HG03378 (cell line): ENCODE results near the gene ZNF394.
"Not testable (repeated sequence)": the region's sequence is repeated elsewhere in the genome, so short reads cannot be mapped to it uniquely, and the experiment has no call there.

Experiments used
- ATAC-seq: cut with Tn5 transposase; IDR thresholded peaks from one replicate; pipeline ENCODE4 v1.9.1; 2021; ENCODE audit warnings: mild to moderate bottlenecking, moderate library complexity; ENCODE audit not compliant: unreplicated experiment

The ZNF394 gene

GRCh38 chr7:99499721-99500636 lies at the start of gene ZNF394:
Gene ZNF394 (minus strand): TSS chr7:99500281. CDS start chr7:99500093, 188 bp downstream.
- ATAC-seq = peak; percentile 44

GRCh38 chr7:99549545-99549944 lies 49.5 kb upstream of the ZNF394 start:
- not testable (repeated sequence) for ATAC-seq

GRCh38 chr7:99545308-99545707 lies 45.2 kb upstream of the ZNF394 start:
- ATAC-seq = not testable (repeated sequence)

GRCh38 chr7:99543916-99544315 lies 43.8 kb upstream of the ZNF394 start:
- ATAC-seq = no peak

- no peak for ATAC-seq
These were observed 43.1 kb upstream of the ZNF394 start for GRCh38 chr7:99543081-99543671.

GRCh38 chr7:99541212-99541611 lies 41.1 kb upstream of the ZNF394 start:
- no peak for ATAC-seq

GRCh38 chr7:99540542-99540941 lies 40.5 kb upstream of the ZNF394 start:
- no peak for ATAC-seq

GRCh38 chr7:99539213-99539811 lies 39.2 kb upstream of the ZNF394 start:
- ATAC-seq = no peak

GRCh38 chr7:99535667-99536066 lies 35.6 kb upstream of the ZNF394 start:
- ATAC-seq = no peak

DNA sequence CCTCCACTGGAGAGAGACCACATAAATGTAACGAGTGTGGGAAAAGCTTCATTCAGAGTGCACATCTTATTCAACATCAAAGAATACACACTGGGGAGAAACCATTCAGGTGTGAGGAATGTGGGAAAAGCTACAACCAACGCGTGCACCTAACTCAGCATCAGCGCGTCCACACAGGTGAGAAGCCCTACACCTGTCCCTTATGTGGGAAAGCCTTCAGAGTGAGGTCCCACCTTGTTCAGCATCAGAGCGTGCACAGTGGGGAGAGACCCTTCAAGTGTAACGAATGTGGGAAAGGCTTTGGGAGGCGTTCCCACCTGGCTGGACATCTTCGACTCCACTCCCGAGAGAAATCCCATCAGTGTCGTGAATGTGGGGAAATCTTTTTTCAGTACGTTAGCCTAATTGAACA lies 31.3 kb upstream of the ZNF394 start:
- no peak for ATAC-seq

- no peak for ATAC-seq
These were observed 25.8 kb upstream of the ZNF394 start for GRCh38 chr7:99525713-99526440.

DNA sequence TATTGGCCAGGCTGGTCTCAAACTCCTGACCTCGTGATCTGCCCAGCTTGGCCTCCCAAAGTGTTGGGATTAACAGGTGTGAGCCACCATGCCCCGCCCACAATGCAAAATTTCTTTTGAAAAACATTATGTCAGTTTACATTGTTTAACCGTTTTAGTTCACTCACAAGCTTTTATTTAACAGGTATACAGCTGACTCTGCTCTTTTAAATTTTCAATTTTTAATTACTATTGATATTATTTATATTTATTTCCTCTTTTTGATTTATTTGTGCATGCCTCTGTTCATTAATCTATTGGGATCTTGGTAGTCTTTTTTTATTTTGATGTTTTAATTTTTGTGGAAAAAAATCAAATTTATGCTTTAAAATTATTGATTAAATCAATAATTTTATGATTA lies 21.3 kb upstream of the ZNF394 start:
- ATAC-seq = no peak

GRCh38 chr7:99514050-99514449 lies 14.0 kb upstream of the ZNF394 start:
- no peak for ATAC-seq

DNA sequence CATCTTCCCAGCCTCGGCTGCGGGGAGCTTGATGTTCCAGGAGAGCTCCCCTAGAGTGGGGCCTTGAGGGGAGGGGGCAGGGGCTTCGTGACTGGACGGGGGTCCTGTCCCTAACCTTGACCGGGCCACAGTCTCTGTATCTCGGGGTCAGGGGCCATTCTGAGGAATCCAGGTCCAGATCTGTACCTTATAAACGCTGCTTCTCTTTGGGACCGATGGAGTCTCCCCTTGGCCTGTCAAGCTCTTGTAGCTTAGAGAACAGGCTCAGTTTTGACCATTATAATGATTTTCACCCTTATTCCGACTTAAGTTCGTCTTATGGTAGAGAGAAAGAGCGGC lies 5.2 kb upstream of the ZNF394 start:
- no peak for ATAC-seq

- ATAC-seq = peak; percentile 66
These were observed 4.7 kb upstream of the ZNF394 start, which contains the start of gene ZKSCAN5 for GRCh38 chr7:99504603-99505323. Gene ZKSCAN5 (plus strand): TSS chr7:99504662. CDS start chr7:99506045, 1,383 bp downstream.

DNA sequence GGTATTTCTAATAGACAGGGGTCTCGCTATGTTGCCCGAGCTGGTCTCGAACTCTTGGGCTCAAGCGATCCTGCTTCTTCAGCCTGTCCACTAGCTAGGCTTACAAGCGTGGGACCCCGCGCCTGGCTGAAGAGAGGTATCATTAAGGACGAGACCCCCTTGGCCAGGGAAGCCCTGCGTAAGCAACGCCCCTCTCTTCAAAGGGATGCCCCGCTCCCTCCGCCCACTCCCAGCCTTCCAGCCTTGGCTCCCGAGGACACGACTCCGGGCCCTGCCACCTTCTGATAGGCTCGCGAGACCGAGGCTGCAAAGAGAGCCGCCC lies 4.2 kb upstream of the ZNF394 start:
- no peak for ATAC-seq

DNA sequence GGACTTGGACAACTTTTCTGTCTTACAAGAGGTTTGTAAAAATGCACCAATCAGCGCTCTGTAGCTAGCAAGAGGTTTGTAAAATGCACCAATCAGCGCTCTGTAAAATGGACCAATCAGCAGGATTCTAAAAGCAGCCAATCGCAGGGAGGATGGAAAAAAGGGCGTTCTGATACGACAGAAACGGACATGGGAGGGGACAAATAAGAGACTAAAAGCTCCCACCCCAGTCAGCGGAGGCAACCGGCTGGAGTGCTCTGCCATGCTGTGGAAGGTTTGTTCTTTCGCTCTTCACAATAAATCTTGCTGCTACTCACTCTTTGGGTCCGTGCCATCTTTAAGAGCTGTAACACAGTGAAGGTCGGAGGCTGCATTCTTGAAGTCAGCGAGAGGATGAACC lies 1.2 kb upstream of the ZNF394 start:
- not testable (repeated sequence) for ATAC-seq

GRCh38 chr7:99500637-99501009 lies 542 bp upstream of the ZNF394 start:
- ATAC-seq = no peak

DNA sequence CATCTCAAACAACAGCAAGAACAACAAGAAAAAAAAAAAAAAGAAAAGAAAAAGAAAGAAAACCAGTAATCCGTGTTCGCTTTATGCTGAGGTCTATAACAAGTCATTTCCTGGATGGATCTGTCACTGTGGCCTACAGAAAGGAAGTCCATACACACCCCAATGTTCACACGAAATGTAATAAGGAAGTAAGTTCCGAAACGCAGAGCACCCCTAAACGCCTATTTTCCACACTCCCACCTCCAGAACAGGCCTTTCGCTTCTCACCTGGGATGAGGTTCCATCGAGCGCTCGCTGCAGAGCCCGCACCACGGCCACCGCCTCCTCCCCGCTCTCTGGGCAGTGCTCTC lies 735 bp downstream of the ZNF394 start:
- peak; percentile 14 for ATAC-seq

- no peak for ATAC-seq
These were observed 1.5 kb downstream of the ZNF394 start for GRCh38 chr7:99498546-99498944.
